ENCODE data around the gene THADA.

THADA gene

DNA sequence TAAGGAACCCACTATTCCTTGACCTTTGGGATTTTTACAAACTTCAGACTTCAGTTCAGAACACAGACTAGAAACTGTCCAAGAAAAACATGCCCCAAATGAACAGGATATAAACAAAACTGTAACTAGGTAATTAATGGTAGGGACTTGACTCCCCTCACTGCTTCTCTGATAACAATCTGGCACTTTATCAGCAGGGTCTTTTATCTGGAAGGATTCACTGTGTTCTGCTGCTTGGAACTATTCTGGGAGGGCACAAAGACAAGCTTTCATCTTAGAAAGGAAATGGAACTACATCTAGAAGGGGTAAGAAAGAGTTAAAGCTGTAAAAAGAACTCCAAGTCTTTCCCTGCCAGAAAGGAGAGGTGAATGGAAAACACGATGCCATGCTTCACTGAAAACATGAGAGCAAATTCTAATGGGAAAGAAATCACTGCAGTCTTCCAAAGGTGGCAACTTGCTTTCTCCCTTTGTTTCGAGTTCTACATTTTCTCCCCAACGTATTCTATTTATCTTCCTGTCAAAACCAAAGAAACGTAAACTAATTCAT is 181.2 kb downstream of the THADA start:
- no peak overlapping the region for H3K27ac ChIP-seq

DNA sequence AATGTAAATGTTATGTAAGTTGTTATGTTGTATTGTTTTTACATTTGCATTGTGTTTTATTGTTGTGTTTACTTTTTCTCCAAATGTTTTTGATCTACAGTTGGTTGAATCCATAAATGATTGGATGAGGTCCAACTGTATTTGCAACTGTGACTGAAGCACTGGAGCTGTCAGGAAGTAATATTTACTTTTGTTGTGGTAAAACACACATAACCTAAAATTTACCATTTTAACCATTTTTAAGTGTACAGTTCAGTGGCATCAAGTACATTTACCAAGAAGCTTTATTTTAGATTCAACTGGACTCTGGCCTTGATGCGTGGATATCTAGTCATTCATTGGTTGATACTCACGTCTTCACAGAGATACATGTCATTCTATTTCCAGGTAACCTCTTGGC is 181.8 kb downstream of the THADA start:
- no peak overlapping the region for H3K4me2 ChIP-seq (ENCODE audit: low read length)
- no peaks in the 10 kb centered on the region for H3K27me3 ChIP-seq (ENCODE audit: control insufficient read depth, insufficient read depth, low read length)
- H2AFZ ChIP-seq, result no peak overlapping the region
- no peaks in the 10 kb centered on the region for H3K36me3 ChIP-seq (ENCODE audit: control insufficient read depth, insufficient read depth, low read length)
- H3K9ac ChIP-seq, result no peak overlapping the region
- TF ChIP-seq, protein P1, sequence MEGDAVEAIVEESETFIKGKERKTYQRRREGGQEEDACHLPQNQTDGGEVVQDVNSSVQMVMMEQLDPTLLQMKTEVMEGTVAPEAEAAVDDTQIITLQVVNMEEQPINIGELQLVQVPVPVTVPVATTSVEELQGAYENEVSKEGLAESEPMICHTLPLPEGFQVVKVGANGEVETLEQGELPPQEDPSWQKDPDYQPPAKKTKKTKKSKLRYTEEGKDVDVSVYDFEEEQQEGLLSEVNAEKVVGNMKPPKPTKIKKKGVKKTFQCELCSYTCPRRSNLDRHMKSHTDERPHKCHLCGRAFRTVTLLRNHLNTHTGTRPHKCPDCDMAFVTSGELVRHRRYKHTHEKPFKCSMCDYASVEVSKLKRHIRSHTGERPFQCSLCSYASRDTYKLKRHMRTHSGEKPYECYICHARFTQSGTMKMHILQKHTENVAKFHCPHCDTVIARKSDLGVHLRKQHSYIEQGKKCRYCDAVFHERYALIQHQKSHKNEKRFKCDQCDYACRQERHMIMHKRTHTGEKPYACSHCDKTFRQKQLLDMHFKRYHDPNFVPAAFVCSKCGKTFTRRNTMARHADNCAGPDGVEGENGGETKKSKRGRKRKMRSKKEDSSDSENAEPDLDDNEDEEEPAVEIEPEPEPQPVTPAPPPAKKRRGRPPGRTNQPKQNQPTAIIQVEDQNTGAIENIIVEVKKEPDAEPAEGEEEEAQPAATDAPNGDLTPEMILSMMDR (IDR thresholded peaks at IDR 0.05), result no peak
- peaks cover 23% of the 10 kb centered on the region for H3K4me1 ChIP-seq
- H3K9me3 ChIP-seq (ENCODE audit: control insufficient read depth, low read length), result no peaks in the 10 kb centered on the region
- H3K79me2 ChIP-seq, result no peaks in the 10 kb centered on the region
- no peak overlapping the region for H3K4me3 ChIP-seq (ENCODE audit: low read depth, low read length)
- H3K27ac ChIP-seq, result no peak overlapping the region

More for the DNA sequence above, 181.2 kb downstream of the THADA start:
- no peak overlapping the region for H2AFZ ChIP-seq
- no peaks in the 10 kb centered on the region for H3K79me2 ChIP-seq
- no peaks in the 10 kb centered on the region for H3K9me3 ChIP-seq (ENCODE audit: control insufficient read depth, low read length)
- H3K27me3 ChIP-seq (ENCODE audit: control insufficient read depth, insufficient read depth, low read length), result no peaks in the 10 kb centered on the region
- no peak overlapping the region for H3K4me2 ChIP-seq (ENCODE audit: low read length)
- H3K4me1 ChIP-seq, result peaks cover 23% of the 10 kb centered on the region
- no peak overlapping the region for H3K9ac ChIP-seq
- no peak overlapping the region for H3K4me3 ChIP-seq (ENCODE audit: low read depth, low read length)
- H3K36me3 ChIP-seq (ENCODE audit: control insufficient read depth, insufficient read depth, low read length), result no peaks in the 10 kb centered on the region
- TF ChIP-seq, protein P1 (IDR thresholded peaks at IDR 0.05), result no peak

DNA sequence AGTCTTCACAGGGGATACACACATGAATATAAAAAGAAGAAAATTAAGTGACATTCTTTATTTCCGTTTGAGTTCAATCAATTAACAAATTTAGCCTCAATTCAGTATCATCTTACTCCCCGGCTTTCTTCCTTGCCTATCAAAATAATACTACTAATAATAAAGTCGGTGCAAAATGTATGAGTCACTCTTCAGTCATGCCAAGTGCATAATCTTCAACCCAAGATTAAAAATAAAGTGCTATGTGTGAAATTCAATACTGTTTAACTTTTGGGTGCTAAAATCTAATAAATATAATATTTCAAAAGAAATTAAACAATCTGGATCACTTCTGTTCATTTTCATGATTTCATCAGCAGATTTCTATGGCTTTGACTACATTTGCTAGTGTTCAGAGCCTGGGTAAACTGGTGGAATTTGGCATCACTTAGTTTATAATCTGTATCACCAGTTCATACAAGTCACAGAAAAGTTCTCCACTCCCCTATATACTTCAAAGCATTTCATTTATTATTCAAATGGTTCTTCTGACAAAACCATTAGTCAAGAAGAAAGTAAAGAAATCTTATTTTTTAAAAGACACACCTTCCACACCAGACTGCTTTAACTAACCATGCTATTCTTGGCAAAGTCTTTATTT is 183.6 kb downstream of the THADA start:
- Histone ChIP-seq H3K4me3 (ENCODE audit: low read depth, low read length) (no peak overlapping the region), H3K27me3 (ENCODE audit: control insufficient read depth, insufficient read depth, low read length) (no peaks in the 10 kb centered on the region), H3K9ac (no peak overlapping the region), H3K9me3 (ENCODE audit: control insufficient read depth, low read length) (no peaks in the 10 kb centered on the region), H2AFZ (no peak overlapping the region), H3K36me3 (ENCODE audit: control insufficient read depth, insufficient read depth, low read length) (no peaks in the 10 kb centered on the region), H3K4me1 (peaks cover 11% of the 10 kb centered on the region), H3K79me2 (no peaks in the 10 kb centered on the region), H3K4me2 (ENCODE audit: low read length) (no peak overlapping the region), H3K27ac (no peak overlapping the region)
- TF ChIP-seq, protein P1 (IDR thresholded peaks at IDR 0.05), result no peak

DNA sequence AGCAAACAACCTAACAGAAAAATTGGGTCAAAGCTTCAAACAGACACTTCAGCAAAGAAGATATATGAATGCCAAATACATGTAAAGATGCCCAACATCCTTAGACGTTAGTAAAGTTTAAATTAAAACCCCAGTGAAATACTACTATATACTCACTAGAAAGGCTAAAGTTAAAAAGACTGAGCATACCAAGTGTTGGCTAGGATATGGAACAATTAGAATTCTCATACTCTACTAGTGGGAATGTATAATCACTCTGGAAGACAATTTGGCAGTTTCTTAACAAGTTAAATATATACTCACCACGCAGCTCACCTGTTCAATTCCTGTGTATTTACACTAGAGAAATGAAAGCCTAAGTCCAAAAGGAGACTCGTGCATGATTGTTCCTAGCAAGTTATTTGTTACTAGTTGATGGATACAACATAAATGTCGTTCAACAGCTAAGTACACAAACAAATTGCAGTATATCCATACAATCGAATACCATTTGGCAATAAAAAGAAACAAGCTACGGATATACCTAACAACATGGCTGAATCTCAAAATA is 185.7 kb downstream of the THADA start:
- H3K4me1 ChIP-seq, result peaks cover 12% of the 10 kb centered on the region
- TF ChIP-seq, protein P1 (IDR thresholded peaks at IDR 0.05), result no peak
- no peak overlapping the region for H3K4me2 ChIP-seq (ENCODE audit: low read length)
- H3K4me3 ChIP-seq (ENCODE audit: low read depth, low read length), result no peak overlapping the region
- no peak overlapping the region for H2AFZ ChIP-seq
- no peaks in the 10 kb centered on the region for H3K36me3 ChIP-seq (ENCODE audit: control insufficient read depth, insufficient read depth, low read length)
- H3K79me2 ChIP-seq, result no peaks in the 10 kb centered on the region
- H3K9ac ChIP-seq, result no peak overlapping the region
- no peaks in the 10 kb centered on the region for H3K27me3 ChIP-seq (ENCODE audit: control insufficient read depth, insufficient read depth, low read length)
- H3K27ac ChIP-seq, result no peak overlapping the region
- no peaks in the 10 kb centered on the region for H3K9me3 ChIP-seq (ENCODE audit: control insufficient read depth, low read length)

Measured in parathyroid adenoma (tissue), 2 donors.